Measurements from ENCODE around the gene FNBP1L. TPM values are rescaled to one million over a fixed set of nuclear protein-coding genes. Genes with fewer than 3 reads are reported as not detected.

FNBP1L gene
- total RNA-seq, 1 donor from 2014 or later = 29.7 TPM

DNA sequence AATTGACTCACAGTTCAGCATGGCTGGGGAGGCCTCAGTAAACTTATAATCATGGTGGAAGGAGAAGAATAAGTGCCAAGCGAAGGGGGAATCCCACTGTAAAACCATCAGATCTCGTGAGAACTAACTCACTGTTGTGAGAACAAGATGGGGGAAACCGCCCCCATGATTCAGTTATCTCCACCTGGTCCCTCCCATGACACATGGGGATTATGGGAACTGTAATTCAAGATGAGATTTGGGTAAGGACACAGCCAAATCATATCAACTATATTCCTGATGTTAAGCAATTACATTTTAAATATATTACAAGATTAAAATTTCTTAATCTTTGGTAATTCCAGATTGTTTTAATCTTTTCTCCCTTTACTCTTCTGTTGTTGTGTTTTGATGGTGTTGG is 55.2 kb downstream of the FNBP1L start:
- Histone ChIP-seq H3K27me3 (ENCODE audit: control insufficient read depth, insufficient read depth, low read length) (no peaks in the 10 kb centered on the region), H3K4me3 (ENCODE audit: low read depth, low read length) (no peak overlapping the region), H3K36me3 (ENCODE audit: control insufficient read depth, insufficient read depth, low read length) (no peaks in the 10 kb centered on the region)
- no peak for DNase-seq (ENCODE audit: low read depth)
- TF ChIP-seq, protein P1, sequence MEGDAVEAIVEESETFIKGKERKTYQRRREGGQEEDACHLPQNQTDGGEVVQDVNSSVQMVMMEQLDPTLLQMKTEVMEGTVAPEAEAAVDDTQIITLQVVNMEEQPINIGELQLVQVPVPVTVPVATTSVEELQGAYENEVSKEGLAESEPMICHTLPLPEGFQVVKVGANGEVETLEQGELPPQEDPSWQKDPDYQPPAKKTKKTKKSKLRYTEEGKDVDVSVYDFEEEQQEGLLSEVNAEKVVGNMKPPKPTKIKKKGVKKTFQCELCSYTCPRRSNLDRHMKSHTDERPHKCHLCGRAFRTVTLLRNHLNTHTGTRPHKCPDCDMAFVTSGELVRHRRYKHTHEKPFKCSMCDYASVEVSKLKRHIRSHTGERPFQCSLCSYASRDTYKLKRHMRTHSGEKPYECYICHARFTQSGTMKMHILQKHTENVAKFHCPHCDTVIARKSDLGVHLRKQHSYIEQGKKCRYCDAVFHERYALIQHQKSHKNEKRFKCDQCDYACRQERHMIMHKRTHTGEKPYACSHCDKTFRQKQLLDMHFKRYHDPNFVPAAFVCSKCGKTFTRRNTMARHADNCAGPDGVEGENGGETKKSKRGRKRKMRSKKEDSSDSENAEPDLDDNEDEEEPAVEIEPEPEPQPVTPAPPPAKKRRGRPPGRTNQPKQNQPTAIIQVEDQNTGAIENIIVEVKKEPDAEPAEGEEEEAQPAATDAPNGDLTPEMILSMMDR (IDR thresholded peaks at IDR 0.05; ENCODE audit: insufficient read depth, low read length, severe bottlenecking) = no peak
- no peak for FAIRE-seq

DNA sequence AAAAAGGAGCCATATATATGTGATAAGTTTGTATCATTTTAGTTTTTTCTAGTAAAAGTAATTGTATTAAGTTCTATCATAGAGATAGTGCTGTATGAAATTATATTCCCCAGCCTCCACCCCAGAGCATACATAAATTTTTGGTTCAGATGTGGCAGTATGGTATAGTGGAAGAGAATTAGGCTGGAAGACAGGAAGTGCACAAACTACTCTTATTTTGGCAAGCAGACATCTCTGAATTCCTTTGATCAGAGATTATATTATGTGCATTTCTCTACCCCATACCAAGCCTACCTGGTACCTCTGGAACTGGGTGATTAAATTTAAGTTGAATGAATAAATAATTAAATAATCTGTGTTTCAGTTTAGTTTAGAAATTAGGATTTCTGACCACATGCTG is 55.9 kb downstream of the FNBP1L start:
- TF ChIP-seq, protein P1 (IDR thresholded peaks at IDR 0.05; ENCODE audit: insufficient read depth, low read length, severe bottlenecking) = no peak
- no peak overlapping the region for H3K4me3 ChIP-seq (ENCODE audit: low read depth, low read length)
- DNase-seq (ENCODE audit: low read depth) = no peak
- no peaks in the 10 kb centered on the region for H3K27me3 ChIP-seq (ENCODE audit: control insufficient read depth, insufficient read depth, low read length)
- no peak for FAIRE-seq
- H3K36me3 ChIP-seq (ENCODE audit: control insufficient read depth, insufficient read depth, low read length) = no peaks in the 10 kb centered on the region

DNA sequence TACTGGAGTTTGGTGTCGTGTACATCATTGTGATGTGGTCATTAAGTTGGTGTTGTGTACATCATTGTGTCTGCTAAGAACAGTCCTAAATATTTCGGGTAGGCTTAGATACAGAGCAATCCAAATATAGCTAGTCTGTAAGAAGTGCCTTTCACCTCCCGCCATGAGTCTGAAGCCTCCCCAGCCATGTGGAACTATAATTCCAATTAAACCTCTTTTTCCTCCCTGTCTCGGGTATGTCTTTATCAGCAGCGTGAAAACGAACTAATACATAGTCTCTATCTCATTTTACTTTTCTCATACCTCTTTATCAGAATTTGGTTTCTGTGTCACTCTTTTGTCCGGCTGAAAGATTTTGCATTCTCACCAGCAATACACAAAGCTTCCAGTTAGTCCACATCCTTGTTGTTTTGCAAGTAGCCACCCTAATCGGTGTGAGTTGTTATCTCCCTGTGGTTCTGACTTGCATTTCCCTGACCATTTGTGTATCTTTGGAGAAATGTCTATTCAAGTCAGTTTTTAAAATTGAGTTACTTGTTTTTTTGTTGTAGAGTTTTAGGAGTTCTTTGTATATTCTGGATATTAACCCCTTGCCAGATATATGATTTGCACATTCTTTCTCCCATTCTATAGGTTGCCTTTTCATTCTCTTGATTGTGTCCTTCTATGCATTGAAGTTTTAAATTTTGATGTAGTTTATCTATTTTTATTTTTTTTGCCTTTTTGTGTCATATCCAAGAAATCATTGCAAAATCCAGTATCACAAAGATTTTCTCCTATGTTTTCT is 56.5 kb downstream of the FNBP1L start:
- FAIRE-seq (no peak), DNase-seq (ENCODE audit: low read depth) (no peak)
- Histone ChIP-seq H3K27me3 (ENCODE audit: control insufficient read depth, insufficient read depth, low read length) (no peaks in the 10 kb centered on the region), H3K36me3 (ENCODE audit: control insufficient read depth, insufficient read depth, low read length) (no peaks in the 10 kb centered on the region), H3K4me3 (ENCODE audit: low read depth, low read length) (no peak overlapping the region)
- TF ChIP-seq, protein P1 (IDR thresholded peaks at IDR 0.05; ENCODE audit: insufficient read depth, low read length, severe bottlenecking) = no peak

DNA sequence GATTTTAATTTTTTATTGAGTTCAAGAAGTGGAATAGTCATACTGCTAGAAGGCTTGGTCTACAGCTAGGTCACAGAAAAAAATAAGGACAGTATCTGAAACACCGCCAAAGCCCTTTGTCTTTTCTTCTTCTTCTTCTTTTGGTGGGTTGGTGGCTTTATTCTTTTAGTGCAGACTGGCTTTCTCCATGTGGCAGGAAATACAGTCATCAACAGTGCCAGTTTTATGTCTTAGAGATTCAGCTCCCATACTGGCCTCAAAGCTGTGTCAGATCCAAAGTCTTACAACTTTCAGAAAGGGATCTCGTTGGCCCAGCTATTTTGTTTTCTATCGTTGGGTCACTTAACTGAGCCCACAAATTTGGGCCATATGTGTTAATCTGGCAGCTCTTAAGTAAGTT is 58.2 kb downstream of the FNBP1L start:
- H3K4me3 ChIP-seq (ENCODE audit: low read depth, low read length) = no peak overlapping the region

DNA sequence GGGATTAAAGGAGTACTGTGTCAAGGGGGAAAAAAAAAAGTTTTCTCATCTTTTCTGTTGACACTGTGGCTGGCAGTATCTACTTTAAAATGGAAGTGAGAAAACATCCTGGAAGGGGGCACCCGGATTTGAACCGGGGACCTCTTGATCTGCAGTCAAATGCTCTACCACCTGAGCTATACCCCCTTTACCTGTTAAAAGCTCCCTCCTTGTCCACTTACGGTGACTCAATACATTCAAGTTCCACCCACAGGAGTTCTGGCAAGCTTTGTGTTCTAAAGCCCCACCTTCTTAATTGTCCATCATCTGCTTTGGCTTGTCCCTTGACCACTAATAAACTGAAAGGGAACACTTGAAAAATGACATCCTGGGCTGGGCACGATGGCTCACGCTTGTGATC is 68.2 kb downstream of the FNBP1L start:
- H3K27me3 ChIP-seq (ENCODE audit: control insufficient read depth, insufficient read depth, low read length) = no peaks in the 10 kb centered on the region
- TF ChIP-seq, protein P1 (IDR thresholded peaks at IDR 0.05; ENCODE audit: insufficient read depth, low read length, severe bottlenecking) = no peak
- FAIRE-seq = no peak
- peak; percentile 29 for DNase-seq (ENCODE audit: low read depth)
- H3K4me3 ChIP-seq (ENCODE audit: low read depth, low read length) = no peak overlapping the region
- no peaks in the 10 kb centered on the region for H3K36me3 ChIP-seq (ENCODE audit: control insufficient read depth, insufficient read depth, low read length)

More for the DNA sequence above, 58.2 kb downstream of the FNBP1L start:
- Histone ChIP-seq H3K27me3 (ENCODE audit: control insufficient read depth, insufficient read depth, low read length) (no peaks in the 10 kb centered on the region), H3K36me3 (ENCODE audit: control insufficient read depth, insufficient read depth, low read length) (no peaks in the 10 kb centered on the region)
- DNase-seq (ENCODE audit: low read depth) (no peak), FAIRE-seq (no peak)
- TF ChIP-seq, protein P1 (IDR thresholded peaks at IDR 0.05; ENCODE audit: insufficient read depth, low read length, severe bottlenecking) = no peak

DNA sequence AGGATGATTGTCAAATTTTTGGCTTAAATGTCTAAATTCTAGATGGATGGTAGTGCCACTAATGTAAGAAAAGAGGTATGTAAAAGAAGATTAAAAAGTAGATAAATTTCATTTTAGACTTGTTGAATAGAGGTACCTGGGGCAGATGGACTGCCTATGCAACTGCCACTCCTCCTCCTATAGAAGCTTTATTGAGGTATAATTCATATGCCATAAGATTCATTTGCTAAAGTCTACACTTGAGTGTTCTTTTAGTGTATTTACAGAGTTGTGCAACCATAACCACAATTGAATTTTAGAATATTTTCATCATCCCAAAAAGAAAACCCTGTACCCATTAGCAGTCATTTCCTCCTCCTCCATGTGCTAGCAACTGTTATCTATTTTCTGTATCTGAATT is 70.6 kb downstream of the FNBP1L start:
- DNase-seq (ENCODE audit: low read depth) (peak; percentile 41), FAIRE-seq (no peak)
- no peaks in the 10 kb centered on the region for H3K36me3 ChIP-seq (ENCODE audit: control insufficient read depth, insufficient read depth, low read length)
- no peak overlapping the region for H3K4me3 ChIP-seq (ENCODE audit: low read depth, low read length)
- TF ChIP-seq, protein P1 (IDR thresholded peaks at IDR 0.05; ENCODE audit: insufficient read depth, low read length, severe bottlenecking) = no peak
- no peaks in the 10 kb centered on the region for H3K27me3 ChIP-seq (ENCODE audit: control insufficient read depth, insufficient read depth, low read length)
